Measurements from ENCODE around the gene H1-8. TPM values are rescaled to one million over a fixed set of nuclear protein-coding genes. Genes with fewer than 3 reads are reported as not detected.

H1-8 gene
- total and polyA plus RNA-seq, 4 experiments from 2014 or later, result not detected

DNA sequence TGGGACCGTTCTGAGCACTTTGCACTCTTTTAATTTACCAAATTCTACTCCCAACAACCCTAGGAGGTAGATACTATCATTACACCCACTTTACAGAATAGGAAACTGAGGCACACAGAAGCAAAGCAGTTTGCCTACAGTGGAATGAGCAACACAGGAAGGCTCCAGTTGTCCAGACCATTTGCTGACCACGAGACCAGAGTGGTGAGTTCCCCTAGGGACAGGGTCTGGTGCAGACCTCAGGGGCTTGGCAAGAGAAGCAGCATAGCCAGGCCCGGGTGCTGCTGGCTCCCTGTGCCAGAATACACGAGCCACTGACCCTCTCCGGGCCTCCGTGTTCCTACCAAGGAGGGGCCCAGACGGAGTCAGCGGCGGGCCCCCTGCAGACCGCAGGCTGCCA, 37.0 kb downstream of the H1-8 start:
- Histone ChIP-seq H3K9me3 (ENCODE audit: control insufficient read depth in 1 of 2, low read length in 2 of 2) (no peaks in the 10 kb centered on the region), H3K36me3 (ENCODE audit: insufficient read depth, low read length) (no peaks in the 10 kb centered on the region), H3K27ac (ENCODE audit: low read depth, low read length) (no peak overlapping the region), H3K4me1 (ENCODE audit: insufficient read depth, low read length) (peaks cover 46% of the 10 kb centered on the region), H3K27me3 (ENCODE audit: insufficient read depth, low read length) (no peaks in the 10 kb centered on the region), H3K4me3 (ENCODE audit: low read length in 2 of 2) (no peak overlapping the region)
- ChIA-PET POLR2A (ENCODE audit: partially characterized antibody) (interaction anchor here (4.3 to 6.2 kb wide), 2 partner anchors 14 to 25 kb away, joined by 128 to 154 read pairs; partner anchors contain the start of gene PLXND1), CTCF (ENCODE audit: partially characterized antibody) (no interaction called here)
- intact Hi-C loops (cut with micrococcal nuclease), result no loop called here
- Mint-ChIP-seq H3K4me3 (no peak overlapping the region), H3K4me1 (peaks cover 17 to 47% (median 34%) of the 10 kb centered on the region in 4 donors), H3K36me3 (peaks cover 0 to 1% of the 10 kb centered on the region in 2 donors), H3K9me3 (peaks cover 0 to 2% (median 0%) of the 10 kb centered on the region in 8 donors), H3K27ac (peak overlapping the region in 5 of 7 donors; percentile 47 to 93 (median 85)), H3K27me3 (no peaks in the 10 kb centered on the region)
- no peak for DNase-seq

DNA sequence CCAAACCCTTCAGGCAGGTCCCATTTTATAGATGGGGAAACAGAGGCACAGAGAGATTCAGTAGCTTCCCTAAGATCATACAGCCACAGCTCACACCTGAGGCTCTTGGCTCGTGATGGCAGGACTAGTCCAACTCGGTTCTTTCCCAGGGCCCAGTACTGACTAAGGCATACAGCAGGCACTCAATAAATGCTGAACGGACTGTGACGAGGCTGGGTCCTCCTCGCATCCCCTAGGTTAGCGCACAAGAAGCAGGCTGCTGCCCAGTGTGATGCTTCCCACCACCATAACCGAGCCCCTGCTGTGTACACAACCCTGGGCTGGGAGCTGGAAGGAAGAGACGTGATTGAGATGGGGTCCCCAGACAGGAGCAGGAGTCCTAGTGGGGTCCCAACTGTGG, 38.6 kb downstream of the H1-8 start:
- Mint-ChIP-seq H3K27me3 (no peaks in the 10 kb centered on the region), H3K9me3 (peaks cover 0 to 2% (median 0%) of the 10 kb centered on the region in 8 donors), H3K27ac (peak overlapping the region in 6 of 7 donors; percentile 26 to 89 (median 80)), H3K36me3 (no peaks in the 10 kb centered on the region), H3K4me3 (no peak overlapping the region), H3K4me1 (peaks cover 10 to 30% (median 21%) of the 10 kb centered on the region in 4 donors)
- Histone ChIP-seq H3K36me3 (ENCODE audit: insufficient read depth, low read length) (no peaks in the 10 kb centered on the region), H3K27ac (ENCODE audit: low read depth, low read length) (no peak overlapping the region), H3K4me3 (ENCODE audit: low read length in 2 of 2) (no peak overlapping the region), H3K27me3 (ENCODE audit: insufficient read depth, low read length) (no peaks in the 10 kb centered on the region), H3K4me1 (ENCODE audit: insufficient read depth, low read length) (peaks cover 30% of the 10 kb centered on the region), H3K9me3 (ENCODE audit: control insufficient read depth in 1 of 2, low read length in 2 of 2) (no peaks in the 10 kb centered on the region)
- ChIA-PET POLR2A (ENCODE audit: partially characterized antibody) (interaction anchor here (0.9 to 2.5 kb wide), 3 partner anchors 12 to 27 kb away, joined by 3 to 13 read pairs (median 9); partner anchors contain the start of gene PLXND1), CTCF (ENCODE audit: partially characterized antibody) (no interaction called here)
- intact Hi-C loops (cut with micrococcal nuclease), result no loop called here
- DNase-seq, result no peak

DNA sequence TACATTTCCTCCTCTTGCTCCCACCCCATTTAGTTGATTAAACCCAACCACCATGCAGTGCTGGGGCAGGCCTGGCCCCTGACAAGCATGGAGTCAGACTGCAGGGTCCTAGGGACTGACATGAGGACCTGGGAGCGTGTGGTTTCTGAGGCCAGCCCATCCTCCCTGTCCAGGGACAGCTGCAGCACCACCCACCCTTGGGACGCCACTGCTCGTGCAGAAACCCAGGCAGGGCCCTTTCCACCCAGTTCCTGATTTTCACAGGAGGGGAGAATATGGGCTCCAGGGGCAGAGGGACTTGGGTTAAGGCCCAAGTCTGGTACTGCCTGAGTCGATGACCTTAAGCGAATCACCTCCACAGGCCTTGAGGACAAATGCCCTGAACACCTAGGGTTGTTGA, 39.8 kb downstream of the H1-8 start:
- Histone ChIP-seq H3K4me3 (ENCODE audit: low read length in 2 of 2) (no peak overlapping the region), H3K27me3 (ENCODE audit: insufficient read depth, low read length) (no peaks in the 10 kb centered on the region), H3K27ac (ENCODE audit: low read depth, low read length) (no peak overlapping the region), H3K4me1 (ENCODE audit: insufficient read depth, low read length) (peaks cover 19% of the 10 kb centered on the region), H3K9me3 (ENCODE audit: control insufficient read depth in 1 of 2, low read length in 2 of 2) (no peaks in the 10 kb centered on the region), H3K36me3 (ENCODE audit: insufficient read depth, low read length) (no peaks in the 10 kb centered on the region)
- POLR2A ChIA-PET (ENCODE audit: partially characterized antibody), result interaction anchor here (1.5 to 2.5 kb wide), 3 partner anchors 11 to 22 kb away, joined by 3 to 13 read pairs (median 9); partner anchors contain the start of gene PLXND1
- H3K4me3 Mint-ChIP-seq, result no peak overlapping the region
- H3K4me1 Mint-ChIP-seq, result peaks cover 6 to 19% (median 13%) of the 10 kb centered on the region in 4 donors
- DNase-seq, result no peak
- H3K36me3 Mint-ChIP-seq, result no peaks in the 10 kb centered on the region
- peak overlapping the region in 3 of 7 donors; percentile 56 to 70 (median 59) for H3K27ac Mint-ChIP-seq
- intact Hi-C loops (cut with micrococcal nuclease), result no loop called here
- CTCF ChIA-PET (ENCODE audit: partially characterized antibody), result no interaction called here
- peaks cover 0 to 2% (median 0%) of the 10 kb centered on the region in 8 donors for H3K9me3 Mint-ChIP-seq
- H3K27me3 Mint-ChIP-seq, result no peaks in the 10 kb centered on the region

DNA sequence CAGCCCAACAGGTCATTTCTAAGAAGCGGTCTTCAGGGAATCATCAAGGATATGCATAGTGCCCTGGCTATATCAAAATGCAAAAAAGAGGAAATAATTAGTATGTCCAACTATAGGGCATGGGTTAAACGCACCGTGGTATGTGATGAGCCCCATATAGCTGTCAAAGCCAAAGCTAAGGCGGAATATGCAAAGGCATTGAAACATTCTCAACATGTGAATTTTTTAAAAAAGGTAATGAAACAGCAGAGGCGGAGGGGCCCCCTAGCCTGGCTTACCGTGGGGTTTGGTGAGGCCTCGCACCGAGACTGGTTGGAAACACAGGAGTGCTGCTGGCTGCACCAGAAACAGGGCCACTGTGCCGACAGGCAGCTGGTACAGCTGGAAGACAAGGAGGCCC, 40.3 kb downstream of the H1-8 start:
- no peaks in the 10 kb centered on the region for H3K9me3 ChIP-seq (ENCODE audit: control insufficient read depth in 1 of 2, low read length in 2 of 2)
- Mint-ChIP-seq H3K27ac (peak overlapping the region in 4 of 7 donors; percentile 59 to 84 (median 74)), H3K36me3 (no peaks in the 10 kb centered on the region), H3K4me1 (peaks cover 4 to 14% (median 10%) of the 10 kb centered on the region in 4 donors), H3K4me3 (no peak overlapping the region), H3K27me3 (no peaks in the 10 kb centered on the region), H3K9me3 (peaks cover 0 to 2% (median 0%) of the 10 kb centered on the region in 8 donors)
- intact Hi-C loops (cut with micrococcal nuclease), result no loop called here
- H3K4me3 ChIP-seq (ENCODE audit: low read length in 2 of 2), result no peak overlapping the region
- H3K36me3 ChIP-seq (ENCODE audit: insufficient read depth, low read length), result no peaks in the 10 kb centered on the region
- no peak overlapping the region for H3K27ac ChIP-seq (ENCODE audit: low read depth, low read length)
- ChIA-PET CTCF (ENCODE audit: partially characterized antibody) (no interaction called here), POLR2A (ENCODE audit: partially characterized antibody) (interaction anchor here (1.5 to 2.5 kb wide), 3 partner anchors 10 to 22 kb away, joined by 3 to 13 read pairs (median 5); partner anchors contain the start of gene PLXND1)
- H3K27me3 ChIP-seq (ENCODE audit: insufficient read depth, low read length), result no peaks in the 10 kb centered on the region
- peaks cover 14% of the 10 kb centered on the region for H3K4me1 ChIP-seq (ENCODE audit: insufficient read depth, low read length)
- DNase-seq, result no peak

DNA sequence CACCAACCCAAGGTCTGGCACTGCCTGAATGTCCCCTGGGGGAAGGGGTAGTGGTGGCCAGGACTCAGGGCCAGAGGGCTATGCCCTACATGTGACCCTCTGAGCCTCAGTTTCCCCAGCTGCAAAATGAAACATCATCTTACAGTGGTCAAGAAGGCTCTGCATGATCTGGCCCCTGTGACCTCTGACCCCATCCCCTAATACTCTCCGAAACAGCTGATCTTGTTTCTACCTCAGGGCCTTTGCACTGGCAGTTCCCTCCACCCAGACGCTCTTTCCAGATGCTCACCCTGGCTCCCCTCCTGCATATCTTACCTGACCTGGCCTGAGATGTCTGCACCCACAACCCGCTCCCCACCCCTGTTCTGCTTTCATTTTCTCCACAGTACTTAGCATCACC, 41.7 kb downstream of the H1-8 start:
- Histone ChIP-seq H3K27ac (ENCODE audit: low read depth, low read length) (no peak overlapping the region), H3K4me3 (ENCODE audit: low read length in 2 of 2) (no peak overlapping the region), H3K27me3 (ENCODE audit: insufficient read depth, low read length) (no peaks in the 10 kb centered on the region), H3K4me1 (ENCODE audit: insufficient read depth, low read length) (peaks cover under 1% of the 10 kb centered on the region), H3K9me3 (ENCODE audit: control insufficient read depth in 1 of 2, low read length in 2 of 2) (no peaks in the 10 kb centered on the region), H3K36me3 (ENCODE audit: insufficient read depth, low read length) (no peaks in the 10 kb centered on the region)
- peaks cover 2 to 5% (median 4%) of the 10 kb centered on the region in 4 donors for H3K4me1 Mint-ChIP-seq
- no peaks in the 10 kb centered on the region for H3K36me3 Mint-ChIP-seq
- intact Hi-C loops (cut with micrococcal nuclease), result no loop called here
- POLR2A ChIA-PET (ENCODE audit: partially characterized antibody), result interaction anchor here (1.8 kb wide), 1 partner anchor 9 kb away, joined by 5 read pairs; no protein-coding TSS in a partner anchor
- no peak overlapping the region for H3K4me3 Mint-ChIP-seq
- H3K27me3 Mint-ChIP-seq, result no peaks in the 10 kb centered on the region
- CTCF ChIA-PET (ENCODE audit: partially characterized antibody), result no interaction called here
- peak overlapping the region in 3 of 7 donors; percentile 7 to 55 (median 8) for H3K27ac Mint-ChIP-seq
- DNase-seq, result no peak
- H3K9me3 Mint-ChIP-seq, result no peaks in the 10 kb centered on the region

DNA sequence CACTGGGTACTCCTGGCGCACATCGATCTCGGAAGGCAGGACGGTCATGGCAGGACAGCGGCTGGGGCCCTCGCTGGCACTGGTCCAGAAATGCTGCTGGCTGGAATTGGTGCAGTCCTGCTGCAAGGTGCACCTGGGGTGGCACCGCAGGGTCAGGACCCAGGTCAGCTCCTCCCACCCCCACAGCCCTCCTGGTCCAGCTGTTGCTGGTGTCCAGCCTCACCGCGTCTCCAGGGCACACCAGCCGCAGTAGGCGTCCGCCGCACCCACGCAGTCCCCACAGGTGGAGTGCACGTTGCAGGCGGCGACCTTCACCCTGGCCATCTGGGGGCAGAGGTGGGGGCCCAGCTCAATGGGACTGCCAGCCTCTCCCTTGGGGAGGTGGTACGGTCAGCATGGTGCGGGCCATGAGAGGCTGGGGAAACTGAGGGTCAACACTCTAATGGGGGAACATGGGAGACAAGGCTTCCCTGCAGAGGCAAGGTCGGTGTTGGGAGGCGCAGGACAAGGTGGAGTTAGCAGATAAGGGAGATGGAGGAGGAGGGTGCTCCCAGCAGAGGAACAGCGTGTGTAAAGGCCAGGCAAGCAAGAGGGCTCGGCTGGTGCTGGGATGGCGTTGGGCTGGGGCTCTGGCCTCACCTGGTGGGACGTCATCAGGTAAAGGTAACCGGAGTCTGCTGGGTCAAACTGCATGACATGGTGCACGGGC, 43.1 kb downstream of the H1-8 start:
- H3K9me3 ChIP-seq (ENCODE audit: control insufficient read depth in 1 of 2, low read length in 2 of 2), result no peaks in the 10 kb centered on the region
- no peak overlapping the region for H3K27ac ChIP-seq (ENCODE audit: low read depth, low read length)
- ChIA-PET POLR2A (ENCODE audit: partially characterized antibody) (interaction anchor here (0.7 to 3.3 kb wide), 2 partner anchors 8 to 9 kb away, joined by 4 to 11 read pairs; no protein-coding TSS in a partner anchor), CTCF (ENCODE audit: partially characterized antibody) (no interaction called here)
- Mint-ChIP-seq H3K27me3 (no peaks in the 10 kb centered on the region), H3K9me3 (no peaks in the 10 kb centered on the region), H3K4me1 (peaks cover 0 to 3% (median under 1%) of the 10 kb centered on the region in 4 donors), H3K36me3 (no peaks in the 10 kb centered on the region), H3K4me3 (no peak overlapping the region), H3K27ac (peak overlapping the region in 2 of 7 donors; percentile 11 to 79)
- DNase-seq, result no peak
- no peaks in the 10 kb centered on the region for H3K4me1 ChIP-seq (ENCODE audit: insufficient read depth, low read length)
- intact Hi-C loops (cut with micrococcal nuclease), result no loop called here
- H3K27me3 ChIP-seq (ENCODE audit: insufficient read depth, low read length), result no peaks in the 10 kb centered on the region
- H3K4me3 ChIP-seq (ENCODE audit: low read length in 2 of 2), result no peak overlapping the region
- no peaks in the 10 kb centered on the region for H3K36me3 ChIP-seq (ENCODE audit: insufficient read depth, low read length)

DNA sequence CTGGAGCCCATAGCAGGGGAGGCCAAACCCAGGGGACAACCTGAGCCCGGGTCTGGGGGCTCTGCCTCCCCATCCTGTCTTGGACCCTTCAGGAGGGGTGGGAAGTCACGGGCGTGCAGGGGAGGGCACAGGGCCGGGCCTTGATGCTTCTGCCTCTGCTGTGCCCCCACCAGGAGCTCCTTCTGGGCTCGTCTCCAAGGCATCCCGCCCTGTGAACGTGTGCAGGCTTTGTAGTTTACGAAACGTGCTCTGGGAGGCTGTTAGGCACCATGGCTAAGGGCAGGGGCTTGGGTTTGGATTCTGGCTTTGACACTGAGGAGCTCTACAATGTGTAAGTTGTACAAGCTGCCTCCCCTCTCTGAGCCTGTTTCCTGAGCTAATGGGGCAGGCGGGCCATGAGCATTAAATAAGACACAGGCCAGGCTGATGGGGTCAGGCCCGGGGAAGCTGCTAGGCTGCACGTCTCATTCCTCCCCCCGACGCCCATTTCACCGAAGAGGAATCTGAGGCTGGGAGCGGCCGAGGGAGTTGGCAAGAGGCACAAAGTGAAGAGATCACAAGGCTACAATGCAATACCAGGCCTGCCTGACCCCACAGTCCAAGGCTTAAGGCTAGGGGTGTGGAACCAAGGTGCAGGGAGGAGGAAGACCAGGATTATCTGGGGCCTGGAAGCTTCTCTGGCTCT, 43.9 kb downstream of the H1-8 start:
- peak overlapping the region in 3 of 7 donors; percentile 2 to 13 (median 5) for H3K27ac Mint-ChIP-seq
- peaks cover under 1 to 9% (median 4%) of the 10 kb centered on the region in 4 donors for H3K4me1 Mint-ChIP-seq
- H3K27me3 Mint-ChIP-seq, result no peaks in the 10 kb centered on the region
- intact Hi-C loops (cut with micrococcal nuclease), result no loop called here
- POLR2A ChIA-PET (ENCODE audit: partially characterized antibody), result interaction anchor here (3.3 kb wide), 1 partner anchor 10 kb away, joined by 11 read pairs; no protein-coding TSS in a partner anchor
- no peak overlapping the region for H3K4me3 Mint-ChIP-seq
- no peaks in the 10 kb centered on the region for H3K36me3 Mint-ChIP-seq
- no peak overlapping the region for H3K4me3 ChIP-seq (ENCODE audit: low read length in 2 of 2)
- H3K27ac ChIP-seq (ENCODE audit: low read depth, low read length), result no peak overlapping the region
- CTCF ChIA-PET (ENCODE audit: partially characterized antibody), result no interaction called here
- DNase-seq, result no peak
- H3K36me3 ChIP-seq (ENCODE audit: insufficient read depth, low read length), result no peaks in the 10 kb centered on the region
- no peaks in the 10 kb centered on the region for H3K27me3 ChIP-seq (ENCODE audit: insufficient read depth, low read length)
- no peaks in the 10 kb centered on the region for H3K4me1 ChIP-seq (ENCODE audit: insufficient read depth, low read length)
- no peaks in the 10 kb centered on the region for H3K9me3 ChIP-seq (ENCODE audit: control insufficient read depth in 1 of 2, low read length in 2 of 2)
- no peaks in the 10 kb centered on the region for H3K9me3 Mint-ChIP-seq
